Right renal cortex interstitium (tissue), 3 donors: ENCODE measurements around the gene EML1. TPM values are rescaled to one million over a fixed set of nuclear protein-coding genes. Genes with fewer than 3 reads are reported as not detected.
"Not testable (repeated sequence)": the region's sequence is repeated elsewhere in the genome, so short reads cannot be mapped to it uniquely, and the experiment has no call there.

Experiments
- DNase-seq, 3 donors: peaks; one replicate each; pipeline ENCODE4 v3.0.0-alpha.2; 2013; ENCODE audit warnings: low read depth in 3 of 3, low spot score in 2 of 3
- polyA plus RNA-seq, 3 donors: library from polyadenylated mRNA; unstranded; fragments of 120-200 nt; gene quantifications; one replicate each; pipeline ENCODE4 v1.2.1, GENCODE V29; 2013; ENCODE audit not compliant: insufficient read length in 3 of 3

Gene EML1
- polyA plus RNA-seq, 3 donors: 37.6 to 44.8 (median 38.0) TPM

GRCh38 chr14:99755629-99756603, 37.3 kb upstream of the EML1 start:
- DNase-seq: no peak

GRCh38 chr14:99756796-99757195, 36.4 kb upstream of the EML1 start:
- DNase-seq: no peak

GRCh38 chr14:99757331-99758070, 35.7 kb upstream of the EML1 start:
- DNase-seq: no peak

- DNase-seq: peak in 1 of 3 donors; percentile 76
Observed at GRCh38 chr14:99758121-99758821, 34.9 kb upstream of the EML1 start.

GRCh38 chr14:99758872-99759545, 34.2 kb upstream of the EML1 start:
- DNase-seq: no peak

- DNase-seq: no peak
Observed at GRCh38 chr14:99759546-99759925, 33.7 kb upstream of the EML1 start.

GRCh38 chr14:99760817-99761216, 32.4 kb upstream of the EML1 start:
- DNase-seq: no peak

GRCh38 chr14:99762911-99763310, 30.3 kb upstream of the EML1 start:
- not testable (repeated sequence) for DNase-seq

GRCh38 chr14:99763527-99764221, 29.5 kb upstream of the EML1 start:
- no peak for DNase-seq

GRCh38 chr14:99764222-99764706, 28.9 kb upstream of the EML1 start:
- DNase-seq: no peak

GRCh38 chr14:99768381-99768780, 24.8 kb upstream of the EML1 start:
- DNase-seq: no peak

GRCh38 chr14:99769123-99769522, 24.1 kb upstream of the EML1 start:
- no peak for DNase-seq

GRCh38 chr14:99769799-99770198, 23.4 kb upstream of the EML1 start:
- DNase-seq: no peak

- no peak for DNase-seq
Observed at GRCh38 chr14:99772371-99773283, 20.6 kb upstream of the EML1 start.

- DNase-seq: no peak
Observed at GRCh38 chr14:99773521-99774497, 19.4 kb upstream of the EML1 start.

- no peak for DNase-seq
Observed at GRCh38 chr14:99774556-99775307, 18.5 kb upstream of the EML1 start.

- no peak for DNase-seq
Observed at GRCh38 chr14:99775351-99775750, 17.9 kb upstream of the EML1 start.
